Osteocyte (in vitro differentiated cells): Measurements from ENCODE around the gene GH1. TPM values are rescaled to one million over a fixed set of nuclear protein-coding genes. Genes with fewer than 3 reads are reported as not detected.
"Not testable (repeated sequence)": the region's sequence is repeated elsewhere in the genome, so short reads cannot be mapped to it uniquely, and the experiment has no call there.

ENCODE experiments used
- DNase-seq: peaks from one replicate; pipeline ENCODE4 v3.0.0; 2021; ENCODE audit warnings: mixed read lengths; ENCODE audit not compliant: unreplicated experiment; ENCODE audit errors: extremely low spot score
- H3K27ac Mint-ChIP-seq: one replicate; pipeline ENCODE4 v1.8.0; 2021; ENCODE audit warnings: mild to moderate bottlenecking, mixed read lengths; ENCODE audit not compliant: unreplicated experiment
- H3K27me3 Mint-ChIP-seq: one replicate; pipeline ENCODE4 v1.8.0; 2021; ENCODE audit warnings: mixed read lengths; ENCODE audit not compliant: unreplicated experiment
- H3K36me3 Mint-ChIP-seq: one replicate; pipeline ENCODE4 v1.8.0; 2021; ENCODE audit warnings: mixed read lengths; ENCODE audit not compliant: unreplicated experiment
- H3K4me1 Mint-ChIP-seq: one replicate; pipeline ENCODE4 v1.8.0; 2021; ENCODE audit warnings: mixed read lengths; ENCODE audit not compliant: unreplicated experiment
- H3K4me3 Mint-ChIP-seq: one replicate; pipeline ENCODE4 v1.8.0; 2021; ENCODE audit warnings: mild to moderate bottlenecking, moderate library complexity, mixed read lengths; ENCODE audit not compliant: unreplicated experiment
- H3K9me3 Mint-ChIP-seq: one replicate; pipeline ENCODE4 v1.8.0; 2021; ENCODE audit warnings: mixed read lengths; ENCODE audit not compliant: unreplicated experiment
- CTCF ChIP-seq: fragments of 200-600 bp; sonication (generic); IDR thresholded peaks from 2 replicates; pipeline ENCODE4 v1.5.0; 2021; ENCODE audit warnings: antibody characterized with exemption, mild to moderate bottlenecking, moderate library complexity
- total RNA-seq: library from RNA; stranded (reverse); gene quantifications from 2 replicates; pipeline ENCODE4 v1.2.1, GENCODE V29; 2021

GH1 gene
- total RNA-seq, 1 donor from 2014 or later = not detected

- H3K27ac Mint-ChIP-seq, DNase-seq, H3K9me3 Mint-ChIP-seq, H3K4me1 Mint-ChIP-seq, H3K4me3 Mint-ChIP-seq, H3K36me3 Mint-ChIP-seq: not testable (repeated sequence)
- H3K27me3 Mint-ChIP-seq = peaks cover 45% of the 10 kb centered on the region
Observed at GRCh38 chr17:63896524-63897354, 21.9 kb downstream of the GH1 start, which contains the start of gene CSH1. Gene CSH1 (minus strand): TSS chr17:63896574. CDS start chr17:63896511, 63 bp downstream.

- DNase-seq, H3K36me3 Mint-ChIP-seq, H3K4me1 Mint-ChIP-seq, H3K9me3 Mint-ChIP-seq, H3K27ac Mint-ChIP-seq, H3K4me3 Mint-ChIP-seq: not testable (repeated sequence)
- H3K27me3 Mint-ChIP-seq = peaks cover 37% of the 10 kb centered on the region
Observed at GRCh38 chr17:63894821-63895220, 23.8 kb downstream of the GH1 start.

GRCh38 chr17:63894021-63894420 lies 24.6 kb downstream of the GH1 start:
- H3K9me3 Mint-ChIP-seq, H3K27ac Mint-ChIP-seq, DNase-seq, H3K4me3 Mint-ChIP-seq, H3K36me3 Mint-ChIP-seq, H3K4me1 Mint-ChIP-seq: not testable (repeated sequence)
- H3K27me3 Mint-ChIP-seq = peaks cover 32% of the 10 kb centered on the region

DNA sequence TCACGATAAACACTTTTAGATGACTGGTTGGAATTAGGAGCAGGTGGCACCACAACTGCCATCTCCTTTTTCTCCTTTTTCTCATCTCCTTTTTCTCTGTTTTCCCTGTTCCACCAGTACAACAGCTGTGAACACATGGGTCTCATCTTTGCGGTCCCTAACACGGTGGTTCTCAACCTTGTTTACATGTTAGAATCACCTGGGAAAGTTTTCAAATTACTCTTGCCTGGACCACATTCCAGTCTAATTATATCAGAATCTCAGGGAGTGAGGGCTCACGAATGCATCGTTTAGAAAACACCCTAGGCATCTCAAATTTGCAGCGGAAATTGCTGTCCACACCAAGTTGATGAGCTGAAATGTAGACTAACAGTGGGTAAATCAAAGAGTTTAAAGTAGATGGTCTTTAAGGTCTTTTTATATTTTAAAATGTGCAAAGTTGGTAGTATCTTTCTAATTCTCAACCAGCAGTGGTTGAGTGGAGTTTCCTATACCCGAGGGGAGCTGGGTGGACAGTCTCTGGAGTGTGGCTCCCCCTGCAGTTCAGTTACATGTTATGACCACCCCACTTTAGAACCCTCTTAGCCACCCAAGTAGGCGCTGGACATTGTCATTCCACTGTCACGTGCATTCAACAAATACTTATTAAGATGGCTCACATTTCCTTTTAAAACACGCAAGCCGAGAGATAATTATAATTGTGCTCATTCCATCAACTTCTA lies 26.2 kb downstream of the GH1 start:
- not testable (repeated sequence) for H3K36me3 Mint-ChIP-seq

GRCh38 chr17:63889026-63889848 lies 29.4 kb downstream of the GH1 start:
- DNase-seq, H3K4me3 Mint-ChIP-seq, H3K36me3 Mint-ChIP-seq, H3K4me1 Mint-ChIP-seq, H3K27ac Mint-ChIP-seq, H3K9me3 Mint-ChIP-seq: not testable (repeated sequence)
- TF ChIP-seq CTCF = peak; percentile 51
- H3K27me3 Mint-ChIP-seq = peaks cover 47% of the 10 kb centered on the region

More for the DNA sequence above, 26.2 kb downstream of the GH1 start:
- not testable (repeated sequence) for H3K4me1 Mint-ChIP-seq, H3K9me3 Mint-ChIP-seq, DNase-seq, H3K4me3 Mint-ChIP-seq, H3K27ac Mint-ChIP-seq
- peak; percentile 33 for TF ChIP-seq CTCF
- peaks cover 35% of the 10 kb centered on the region for H3K27me3 Mint-ChIP-seq

GRCh38 chr17:63885119-63885518 lies 33.5 kb downstream of the GH1 start:
- H3K4me3 Mint-ChIP-seq, H3K4me1 Mint-ChIP-seq: not testable (repeated sequence)

DNA sequence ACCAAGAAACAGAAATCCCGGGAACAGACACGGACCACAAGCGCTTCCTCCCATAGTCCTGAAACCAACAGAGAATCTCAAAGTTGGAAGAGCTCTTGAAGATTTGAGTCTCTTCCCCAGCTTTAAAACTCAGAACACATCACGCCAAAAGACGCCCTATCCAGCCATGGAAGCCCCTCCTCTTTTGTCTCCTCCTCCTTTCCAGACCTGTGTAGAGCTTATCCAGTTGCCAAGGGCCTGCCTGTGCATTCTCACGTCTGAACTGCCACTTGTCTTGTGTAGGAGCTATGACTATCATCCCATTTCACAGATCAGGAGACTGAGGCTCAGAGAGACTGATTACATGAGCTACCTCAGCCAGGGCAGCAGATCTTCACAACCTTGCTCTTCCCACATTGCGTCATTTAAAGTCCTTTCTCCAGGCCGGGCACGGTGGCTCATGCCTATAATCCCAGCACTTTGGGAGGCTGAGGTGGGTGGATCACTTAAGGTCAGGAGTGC lies 36.0 kb downstream of the GH1 start:
- H3K36me3 Mint-ChIP-seq, DNase-seq, H3K4me3 Mint-ChIP-seq, H3K27ac Mint-ChIP-seq, H3K9me3 Mint-ChIP-seq, H3K4me1 Mint-ChIP-seq: not testable (repeated sequence)
- peaks cover 39% of the 10 kb centered on the region for H3K27me3 Mint-ChIP-seq

More at GRCh38 chr17:63885119-63885518, 33.5 kb downstream of the GH1 start:
- peaks cover 22% of the 10 kb centered on the region for H3K27me3 Mint-ChIP-seq
- not testable (repeated sequence) for H3K27ac Mint-ChIP-seq, DNase-seq, H3K36me3 Mint-ChIP-seq, H3K9me3 Mint-ChIP-seq
